Kasumi-1 (cell line): ENCODE measurements around the gene C18orf32.
"Not testable (repeated sequence)": the region's sequence is repeated elsewhere in the genome, so short reads cannot be mapped to it uniquely, and the experiment has no call there.

Source experiments
- DNase-seq, 2 experiments: peaks; one replicate each; lab custom pipeline; 2025; lab: John Stamatoyannopoulos, UW

C18orf32 gene

GRCh38 chr18:49500201-49500921 lies 13.3 kb upstream of the C18orf32 start:
- no peak for DNase-seq

GRCh38 chr18:49499046-49499637 lies 12.1 kb upstream of the C18orf32 start:
- DNase-seq: no peak

- no peak for DNase-seq
These were observed 8.4 kb upstream of the C18orf32 start for GRCh38 chr18:49495480-49495879.

DNA sequence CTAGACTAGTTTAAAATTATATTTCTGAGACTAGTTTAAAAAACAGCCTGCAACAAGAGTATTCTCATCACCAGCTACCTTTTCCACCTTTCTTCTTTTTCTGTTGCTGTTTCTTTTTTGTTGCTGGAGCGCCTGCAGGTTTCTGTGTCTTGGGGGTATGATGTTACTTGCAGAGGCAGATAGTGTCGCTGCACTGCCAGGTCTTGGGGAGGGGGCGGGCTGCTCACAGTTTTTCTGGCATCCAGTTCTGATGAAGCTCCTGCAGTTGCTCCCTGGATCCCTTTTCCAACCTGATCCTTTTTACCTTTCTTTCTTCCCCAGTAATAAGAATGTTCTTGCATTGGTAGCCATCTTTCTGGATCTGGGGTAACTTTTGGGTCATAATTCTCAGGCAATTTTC lies 8.0 kb upstream of the C18orf32 start:
- DNase-seq: no peak

- no peak for DNase-seq
These were observed 7.6 kb upstream of the C18orf32 start for GRCh38 chr18:49494660-49495059.

DNA sequence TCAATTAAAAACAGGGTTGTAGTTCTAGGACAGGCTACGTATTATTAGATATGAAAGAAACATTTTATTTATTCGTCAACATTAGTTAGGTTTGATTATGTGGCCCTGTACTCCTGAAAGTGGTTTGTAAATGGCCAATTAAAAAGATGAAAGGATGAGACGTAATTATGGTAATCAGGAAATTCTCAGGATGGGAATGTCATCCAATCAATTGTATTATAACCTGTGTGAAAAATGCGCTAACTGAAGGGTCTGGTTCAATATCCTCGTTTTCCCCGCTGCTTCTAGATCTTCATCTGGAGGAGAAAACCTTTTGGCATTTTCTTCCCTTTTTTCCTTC lies 5.6 kb upstream of the C18orf32 start:
- DNase-seq: no peak

DNA sequence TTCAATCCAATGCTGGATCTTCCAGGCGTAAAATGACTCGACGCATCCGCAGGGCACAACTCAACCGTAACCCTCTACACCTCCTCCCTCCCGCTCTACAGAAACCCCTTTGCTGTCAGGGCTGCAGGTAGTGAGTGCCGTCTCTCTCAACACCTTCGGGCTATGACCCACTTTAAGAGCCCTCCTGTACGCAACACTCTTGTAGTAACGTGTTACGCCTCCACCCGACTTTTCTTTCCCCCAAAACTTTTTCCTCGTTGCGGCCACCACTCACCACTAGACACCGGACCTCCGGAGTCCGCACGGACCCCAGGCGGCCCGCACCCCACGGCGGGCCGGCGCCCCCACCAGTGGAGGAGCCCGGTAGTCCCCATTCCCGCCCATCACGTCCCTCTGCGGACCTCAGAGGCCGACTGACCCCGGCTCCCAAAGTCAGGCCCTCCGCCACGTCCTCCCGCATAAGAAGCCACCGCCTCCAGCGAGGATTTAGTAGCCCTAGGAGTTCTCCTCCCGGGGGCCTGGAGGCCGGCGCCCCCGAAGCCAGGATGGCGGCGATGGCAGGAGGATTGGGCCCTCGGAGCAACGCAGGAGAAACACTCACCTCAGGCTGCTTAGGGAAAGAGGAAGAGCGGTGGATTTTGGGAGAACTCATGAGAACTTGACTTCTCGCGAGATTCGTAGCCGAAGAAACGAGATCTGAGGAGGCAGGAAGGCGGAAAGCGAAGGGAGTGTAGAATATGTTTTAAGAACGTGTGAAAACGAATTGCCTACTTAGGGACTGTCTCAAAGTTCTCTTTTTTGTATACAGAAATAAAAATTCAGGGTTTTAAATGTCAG lies 5.0 kb upstream of the C18orf32 start, which contains the start of gene RPL17:
Gene RPL17, minus strand, starts transcription at position 609 of the 837 bp plus-strand sequence.
- DNase-seq: peak; percentile 99

GRCh38 chr18:49491534-49491856 lies 4.5 kb upstream of the C18orf32 start:
- peak in 1 of 2 experiments; percentile 18 for DNase-seq

DNA sequence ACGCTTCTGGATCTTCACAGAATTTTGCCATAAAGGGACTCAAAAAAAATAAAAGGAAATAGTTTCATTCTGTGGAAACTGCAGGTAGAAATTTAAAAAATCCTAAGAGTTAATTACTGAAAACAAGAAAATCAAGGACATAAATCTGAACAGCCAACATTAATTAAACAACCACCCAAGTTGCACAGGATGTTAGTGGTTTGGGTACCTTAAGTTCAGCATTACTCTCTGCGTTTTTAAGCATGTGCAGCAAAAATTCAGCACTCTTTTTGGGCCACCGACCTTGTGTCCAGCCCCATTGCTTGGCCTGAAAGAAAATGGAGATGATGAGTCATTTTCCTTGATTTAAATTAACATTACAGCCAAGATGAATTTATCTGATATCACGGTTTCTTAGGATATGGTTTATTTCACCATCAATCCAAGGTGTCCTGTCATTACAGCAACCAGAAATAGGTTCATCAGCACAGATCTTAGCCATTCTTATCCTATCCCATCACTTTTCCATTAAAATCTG lies 3.3 kb upstream of the C18orf32 start:
- no peak for DNase-seq

DNA sequence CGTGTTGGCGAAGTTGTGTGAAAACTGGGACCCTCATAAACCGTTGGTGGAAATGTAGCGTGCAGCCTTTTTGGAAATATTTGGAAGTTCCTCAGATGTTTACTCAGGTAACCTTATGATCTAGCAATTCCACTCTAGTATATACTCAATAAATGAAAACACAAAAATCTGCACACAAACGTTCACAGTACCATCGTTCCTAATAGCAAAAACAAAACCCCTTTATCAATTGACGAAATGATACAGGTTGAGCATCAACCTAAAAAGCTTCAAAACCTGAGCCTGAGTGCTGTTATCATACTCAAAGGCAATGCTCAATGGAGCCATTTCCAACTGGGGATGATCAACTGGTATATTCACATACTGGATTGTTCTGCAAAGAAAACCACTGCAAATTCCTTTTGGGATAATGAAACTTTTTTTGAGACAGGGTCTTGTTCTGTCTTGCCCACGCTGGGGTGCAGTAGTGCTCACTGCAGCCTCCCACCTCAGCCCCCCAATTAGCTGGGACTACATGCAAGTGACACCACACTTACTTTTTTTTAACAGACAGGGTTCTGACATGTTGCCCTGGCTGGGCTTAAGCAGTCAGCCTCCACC lies 777 bp upstream of the C18orf32 start:
- DNase-seq: no peak

DNA sequence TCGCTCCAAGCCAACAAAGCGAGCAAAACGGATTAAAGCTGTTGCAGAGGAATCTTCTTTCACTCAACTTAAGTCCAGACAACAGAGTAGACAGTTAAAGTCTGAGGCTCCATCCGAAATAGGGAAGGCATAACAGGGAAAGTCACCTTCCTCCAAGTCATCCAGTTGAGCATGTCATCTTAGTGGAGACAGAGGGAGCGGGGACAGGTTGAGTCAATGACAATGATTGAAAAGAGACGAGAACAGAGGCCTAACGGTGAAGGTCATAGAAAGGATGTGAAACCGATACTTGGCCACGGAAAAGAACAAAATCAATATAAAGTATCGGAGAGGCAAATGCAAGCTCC lies 455 bp downstream of the C18orf32 start:
- peak; percentile 57 to 70 for DNase-seq

DNA sequence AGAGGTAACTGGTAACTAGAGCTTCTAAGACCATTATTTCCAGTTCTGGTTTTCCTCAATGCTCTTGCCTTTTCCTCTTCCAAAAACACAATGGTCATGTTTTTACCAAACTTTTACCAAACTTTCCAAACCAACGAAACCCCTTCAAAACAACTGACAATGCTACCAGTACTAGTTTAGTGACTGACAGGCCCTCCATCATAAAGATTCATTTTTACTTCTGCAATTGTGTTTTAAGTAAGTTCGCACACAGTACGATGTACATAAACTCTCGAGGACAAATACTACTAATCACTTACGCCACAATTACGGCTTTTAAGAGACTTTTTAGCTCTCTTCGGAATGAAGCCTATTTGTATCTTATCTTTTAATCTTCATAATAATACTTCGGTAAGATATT lies 900 bp downstream of the C18orf32 start:
- DNase-seq: peak; percentile 26 to 50

DNA sequence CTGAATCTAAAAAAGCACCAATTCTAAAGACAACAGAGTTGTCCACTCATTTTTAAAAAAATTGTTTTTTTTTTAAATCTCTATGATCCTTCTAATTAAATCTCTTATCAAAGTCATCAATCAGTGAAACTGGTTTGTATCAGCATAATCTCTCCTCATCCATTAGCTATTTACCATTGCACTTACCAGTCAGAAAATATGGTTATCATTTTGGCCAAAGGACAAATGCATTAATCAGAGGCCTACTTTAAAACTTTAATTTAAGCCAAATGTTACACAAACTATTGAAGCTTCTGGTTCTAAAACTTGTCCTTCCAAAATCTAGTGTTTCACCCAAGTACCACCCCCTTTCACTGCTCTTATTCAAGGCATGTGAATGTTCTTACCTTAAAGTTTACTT lies 3.8 kb downstream of the C18orf32 start:
- no peak for DNase-seq

DNA sequence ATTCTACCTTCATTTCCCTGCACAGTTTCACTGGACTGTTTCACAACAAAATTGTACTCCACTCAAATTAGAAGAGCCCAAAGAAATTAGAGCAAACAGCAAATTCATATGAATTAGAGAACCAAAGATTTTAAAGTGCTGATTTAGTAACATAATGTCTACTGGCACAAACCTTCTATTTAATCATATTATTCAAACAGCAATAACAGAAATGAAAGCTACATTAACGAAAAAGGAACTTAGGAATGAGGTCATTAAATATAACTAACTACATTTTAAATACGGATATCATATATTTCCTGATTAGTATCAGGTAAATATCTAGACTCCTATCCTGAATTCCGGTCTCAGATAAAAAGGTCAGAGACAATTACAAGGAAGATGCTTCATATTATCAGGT lies 5.1 kb downstream of the C18orf32 start:
- DNase-seq: no peak

DNA sequence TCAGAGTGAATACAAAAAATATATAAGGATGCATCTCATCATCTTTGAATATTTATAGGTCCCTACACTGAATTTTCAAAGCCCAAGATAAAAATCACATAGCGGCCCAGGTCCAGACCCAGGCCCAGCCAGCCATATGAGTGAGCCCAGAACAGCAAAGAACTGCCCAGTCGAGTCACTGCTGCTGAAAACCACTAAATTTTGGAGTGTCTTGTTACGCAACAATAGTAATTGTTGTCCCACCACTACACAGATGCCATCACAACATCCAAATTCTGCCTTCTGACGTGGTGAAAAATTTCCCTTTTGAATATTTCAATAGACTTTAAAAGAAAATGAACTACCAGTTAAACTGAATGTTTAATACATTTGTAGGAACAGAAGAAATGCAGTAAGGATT lies 5.7 kb downstream of the C18orf32 start:
- no peak for DNase-seq

DNA sequence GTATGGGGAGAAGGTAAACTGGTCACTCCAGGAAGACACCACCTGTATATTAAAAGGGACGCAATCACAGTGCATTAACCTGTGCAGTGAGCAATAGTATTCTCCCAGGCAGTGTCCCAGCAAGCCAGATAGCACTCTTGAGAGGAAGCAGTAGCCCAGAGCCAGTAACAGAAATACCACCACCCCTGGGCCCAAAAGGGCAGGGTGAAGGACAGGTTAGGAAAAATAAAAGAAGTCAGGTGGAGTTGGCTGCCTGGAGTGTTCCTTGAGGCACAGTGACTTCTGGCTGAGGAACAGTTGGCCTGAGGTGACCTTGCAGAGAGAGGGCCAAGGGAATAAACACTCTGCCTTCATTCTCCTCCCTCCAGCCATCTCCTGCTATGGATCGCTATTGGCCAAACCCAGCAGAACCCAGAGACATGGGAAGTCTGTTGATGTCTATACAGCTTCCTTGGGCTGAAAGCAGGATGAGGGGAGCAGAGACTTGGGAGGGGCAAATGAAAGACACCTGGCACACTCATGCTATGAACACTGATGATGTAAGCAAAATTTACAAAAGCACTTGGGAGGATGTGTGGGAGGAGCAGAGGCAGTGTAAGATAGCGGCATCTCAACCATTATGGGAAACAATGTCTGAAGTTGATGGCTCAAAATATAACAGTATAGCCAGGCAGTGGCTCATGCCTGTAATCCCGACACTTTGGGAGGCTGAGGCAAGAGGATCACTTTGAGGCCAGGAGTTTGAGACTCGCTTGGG lies 7.5 kb downstream of the C18orf32 start:
- DNase-seq: no peak

GRCh38 chr18:49476664-49477411 lies 10.2 kb downstream of the C18orf32 start:
- peak; percentile 78 to 90 for DNase-seq

GRCh38 chr18:49474935-49475334 lies 12.1 kb downstream of the C18orf32 start:
- not testable (repeated sequence) for DNase-seq

- DNase-seq: no peak
These were observed 13.3 kb downstream of the C18orf32 start for GRCh38 chr18:49473721-49474120.

- no peak for DNase-seq
These were observed 14.6 kb downstream of the C18orf32 start for GRCh38 chr18:49472459-49472858.

DNA sequence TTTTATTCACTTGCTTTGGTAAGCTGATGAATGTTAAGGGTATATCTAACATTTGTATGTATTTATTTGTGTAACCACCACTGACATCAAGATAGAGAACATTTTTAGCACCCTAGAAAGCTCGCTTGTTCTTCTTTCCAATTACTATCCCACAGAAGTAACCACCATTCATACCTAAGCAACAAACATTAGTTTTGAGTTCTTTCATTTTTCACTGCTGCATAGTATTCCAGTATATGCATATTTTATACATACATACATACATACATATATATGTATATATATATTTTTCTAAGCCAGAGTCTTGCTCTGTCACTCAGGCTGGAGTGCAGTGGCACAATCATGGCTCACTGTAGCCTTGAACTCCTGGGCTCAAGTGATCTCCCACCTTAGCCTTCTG lies 15.5 kb downstream of the C18orf32 start:
- no peak for DNase-seq
